Keratinocyte (primary cell): ENCODE measurements around the gene NR2F1.

ENCODE experiments used
- CTCF ChIP-seq, 3 experiments: IDR thresholded peaks in 1 of 3; conservative IDR thresholded peaks in 1 of 3; optimal IDR thresholded peaks in 1 of 3; 2 replicates in 2 of 3; 3 replicates in 1 of 3; pipeline versions ENCODE3 to v1.5.1; 2011; ENCODE audit warnings: low read length in 3 of 3, mild to moderate bottlenecking in 3 of 3, moderate library complexity in 2 of 3, control low read depth in 1 of 3, inconsistent platforms in 1 of 3; ENCODE audit not compliant: insufficient read depth in 2 of 3; ENCODE audit errors: extremely low read depth in 1 of 3
- EZH2 ChIP-seq: IDR thresholded peaks from one replicate; pipeline ENCODE4 v1.6.1; 2012; ENCODE audit warnings: inconsistent platforms, mild to moderate bottlenecking, low read length, moderate library complexity

GRCh38 chr5:93611273-93611975 lies 28.4 kb downstream of the NR2F1 start:
- no peak for TF ChIP-seq CTCF (optimal IDR thresholded peaks at IDR 0.05 in 1 of 3, IDR thresholded peaks at IDR 0.05 in 1 of 3, conservative IDR thresholded peaks at IDR 0.05 in 1 of 3; ENCODE audit: extremely low read depth in 1 of 3, insufficient read depth in 2 of 3, low read length in 3 of 3)
- TF ChIP-seq EZH2: no peak
